ENCODE results near the gene DCTN3. TPM values are rescaled to one million over a fixed set of nuclear protein-coding genes. Genes with fewer than 3 reads are reported as not detected.

DCTN3 gene
- total and polyA plus RNA-seq, 9 of the 15 experiments (the other 6 are each of a cell fraction or from before 2014, with no cell fraction given): 11.0 to 51.0 (median 41.9) TPM

- Histone ChIP-seq H2AFZ (ENCODE audit: low read depth, low read length) (peak overlapping the region; percentile 82; the same call in 1 of the 2 replicates), H3K9me1 (ENCODE audit: control insufficient read depth, insufficient read depth, low read length) (peaks cover 2% of the 10 kb centered on the region), H3K4me1 (replicated peaks in 1 of 2; ENCODE audit: control insufficient read depth in 2 of 2, insufficient read depth in 2 of 2, low read length in 2 of 2) (peaks cover 17 to 18% of the 10 kb centered on the region in 2 experiments), H3K27ac (ENCODE audit: extremely low read depth, low read depth, low read length) (peak overlapping the region; percentile 60; the same call in 2 of the 3 replicates), H3K4me2 (ENCODE audit: insufficient read depth, low read length) (peak overlapping the region; percentile 83), H3K36me3 (ENCODE audit: control insufficient read depth, insufficient read depth, low read length) (peaks cover 14% of the 10 kb centered on the region; the same call in 2 of the 3 replicates), H3K27me3 (ENCODE audit: control insufficient read depth in 2 of 2, insufficient read depth in 2 of 2, low read length in 2 of 2) (no peaks in the 10 kb centered on the region), H3K79me2 (ENCODE audit: control insufficient read depth, insufficient read depth, low read length) (peaks cover 28% of the 10 kb centered on the region), H3K4me3 (peak overlapping the region; percentile 48), H3K9ac (ENCODE audit: insufficient read depth in 1 of 2, low read depth in 2 of 2, low read length in 2 of 2) (peak overlapping the region; percentile 43 to 92; a peak in 3 of 4 replicates), H4K20me1 (replicated peaks; ENCODE audit: control insufficient read depth, insufficient read depth, low read length) (0 out of 2 replicates have a peak, but pooled peaks cover 4% of the 10 kb centered on the region), H3K9me3 (replicated peaks; ENCODE audit: control insufficient read depth, insufficient read depth, low read depth, low read length) (no peaks in the 10 kb centered on the region)
- WGBS (ENCODE audit: insufficient coverage, low coverage, missing lambda C conversion rate): 0% methylated on average over 16 of the region's 26 CpGs
- in situ Hi-C loops (cut with MboI): no loop called here
- ATAC-seq (peak; percentile 32), DNase-seq (ENCODE audit: extremely low read depth in 1 of 4, low spot score in 3 of 4) (no peak), FAIRE-seq (no peak)
- intact Hi-C loops (cut with micrococcal nuclease): no loop called here
- BruUV-seq (replicated peaks): no TSS peak
- POLR2A ChIA-PET: interaction anchor here (0.6 to 1.3 kb wide), 4 partner anchors 18 to 832 kb away, joined by 3 read pairs; partner anchors contain the start of gene GALT
- CTCF ChIA-PET (ENCODE audit: low intra/inter-chr PET ratio): interaction anchor here (1.0 to 1.2 kb wide), 3 partner anchors 17 to 37 kb away, joined by 3 to 4 read pairs (median 3); partner anchors contain the start of gene GALT
- TF ChIP-seq FOXK2 (conservative IDR thresholded peaks at IDR 0.05 in 1 of 2, IDR thresholded peaks at IDR 0.05 in 1 of 2; ENCODE audit: low read depth in 2 of 2): no peak
- no peak for TF ChIP-seq GTF2B (IDR thresholded peaks at IDR 0.05; ENCODE audit: extremely low read depth, insufficient read length)
- no peak for TF ChIP-seq ZBTB33 (CRISPR knock-in tag; IDR thresholded peaks at IDR 0.05)
- no peak for TF ChIP-seq STAT5A (IDR thresholded peaks at IDR 0.05; ENCODE audit: borderline replicate concordance, low read length)
- TF ChIP-seq IFI16 (CRISPR knock-in tag; IDR thresholded peaks at IDR 0.05): no peak
- no peak for TF ChIP-seq FOXA3 (CRISPR knock-in tag; conservative IDR thresholded peaks at IDR 0.05 in 1 of 2, IDR thresholded peaks at IDR 0.05 in 1 of 2)
- no peak for TF ChIP-seq HNRNPLL (IDR thresholded peaks at IDR 0.05; ENCODE audit: low read depth, low read length, poor library complexity, severe bottlenecking)
- TF ChIP-seq CBFA2T3 (IDR thresholded peaks at IDR 0.05): no peak
- no peak for TF ChIP-seq REST (IDR thresholded peaks at IDR 0.05; ENCODE audit: borderline replicate concordance)
- peak; percentile 72; the same call in 1 of the 2 replicates for TF ChIP-seq REST (CRISPR knock-in tag; IDR thresholded peaks at IDR 0.05; ENCODE audit: low read depth)
- TF ChIP-seq POLR2G (IDR thresholded peaks at IDR 0.05; ENCODE audit: low read depth, low read length): peak; percentile 32
- TF ChIP-seq HMG20B (CRISPR knock-in tag; IDR thresholded peaks at IDR 0.05): no peak
These were observed 44.7 kb upstream of the DCTN3 start for GRCh38 chr9:34665067-34665380.

Measured in K562 (cell line).